Parathyroid adenoma (tissue), 2 donors: ENCODE measurements around the gene EPHB1.
"Not testable (repeated sequence)": the region's sequence is repeated elsewhere in the genome, so short reads cannot be mapped to it uniquely, and the experiment has no call there.

Source experiments
- H2AFZ ChIP-seq: fragments of 300-600 bp; sonication (generic); one replicate; pipeline ENCODE4 v1.7.0; 2017; ENCODE audit warnings: antibody characterized with exemption, mild to moderate bottlenecking
- H3K27ac ChIP-seq: fragments of 300-600 bp; sonication (generic); one replicate; pipeline ENCODE4 v1.7.0; 2017
- H3K27me3 ChIP-seq: fragments of 300-600 bp; sonication (generic); one replicate; pipeline ENCODE4 v1.7.0; 2017; ENCODE audit warnings: low read length; ENCODE audit not compliant: control insufficient read depth, insufficient read depth
- H3K36me3 ChIP-seq: fragments of 300-600 bp; sonication (generic); one replicate; pipeline ENCODE4 v1.7.0; 2017; ENCODE audit warnings: low read length; ENCODE audit not compliant: control insufficient read depth, insufficient read depth
- H3K4me1 ChIP-seq: fragments of 300-600 bp; sonication (generic); one replicate; pipeline ENCODE4 v1.7.0; 2017; ENCODE audit warnings: control low read depth
- H3K4me2 ChIP-seq: fragments of 300-600 bp; sonication (generic); one replicate; pipeline ENCODE4 v1.7.0; 2017; ENCODE audit warnings: low read length
- H3K4me3 ChIP-seq: fragments of 300-600 bp; sonication (generic); one replicate; pipeline ENCODE4 v1.7.0; 2017; ENCODE audit warnings: low read depth, low read length
- H3K79me2 ChIP-seq: fragments of 300-600 bp; sonication (generic); one replicate; pipeline ENCODE4 v1.7.0; 2017; ENCODE audit warnings: control low read depth
- H3K9ac ChIP-seq: fragments of 300-600 bp; sonication (generic); one replicate; pipeline ENCODE4 v1.7.0; 2017; ENCODE audit warnings: mild to moderate bottlenecking
- H3K9me3 ChIP-seq: fragments of 300-600 bp; sonication (generic); one replicate; pipeline ENCODE4 v1.7.0; 2017; ENCODE audit warnings: low read length; ENCODE audit not compliant: control insufficient read depth
- CTCF ChIP-seq: fragments of 300-600 bp; sonication (generic); IDR thresholded peaks from one replicate; pipeline ENCODE4 v1.7.0; 2017; ENCODE audit warnings: antibody characterized with exemption, mild to moderate bottlenecking
- donor health status: primary hyperparathyroidism.

The EPHB1 gene

GRCh38 chr3:135228201-135228600 lies 433.1 kb downstream of the EPHB1 start:
- TF ChIP-seq CTCF = no peak
- H3K27me3 ChIP-seq = no peaks in the 10 kb centered on the region
- H3K4me1 ChIP-seq = no peaks in the 10 kb centered on the region
- H3K9ac ChIP-seq = no peak overlapping the region
- H3K36me3 ChIP-seq = no peaks in the 10 kb centered on the region
- no peak overlapping the region for H2AFZ ChIP-seq
- no peak overlapping the region for H3K27ac ChIP-seq
- H3K79me2 ChIP-seq = no peaks in the 10 kb centered on the region
- H3K4me2 ChIP-seq = no peak overlapping the region
- H3K9me3 ChIP-seq = no peaks in the 10 kb centered on the region
- H3K4me3 ChIP-seq = no peak overlapping the region

- H3K27ac ChIP-seq = no peak overlapping the region
Observed at GRCh38 chr3:135229018-135229495, 434.0 kb downstream of the EPHB1 start.

GRCh38 chr3:135231737-135232136 lies 436.7 kb downstream of the EPHB1 start:
- H3K9me3 ChIP-seq = no peaks in the 10 kb centered on the region
- TF ChIP-seq CTCF = no peak
- H3K36me3 ChIP-seq = no peaks in the 10 kb centered on the region

More at GRCh38 chr3:135229018-135229495, 434.0 kb downstream of the EPHB1 start:
- Histone ChIP-seq H3K4me2 (no peak overlapping the region), H3K9me3 (no peaks in the 10 kb centered on the region), H2AFZ (no peak overlapping the region), H3K9ac (no peak overlapping the region), H3K27me3 (no peaks in the 10 kb centered on the region), H3K79me2 (no peaks in the 10 kb centered on the region), H3K4me3 (no peak overlapping the region), H3K4me1 (no peaks in the 10 kb centered on the region), H3K36me3 (no peaks in the 10 kb centered on the region)
- no peak for TF ChIP-seq CTCF

GRCh38 chr3:135232226-135232625 lies 437.2 kb downstream of the EPHB1 start:
- Histone ChIP-seq H2AFZ (no peak overlapping the region), H3K79me2 (no peaks in the 10 kb centered on the region), H3K36me3 (no peaks in the 10 kb centered on the region), H3K4me3 (no peak overlapping the region), H3K9ac (no peak overlapping the region), H3K4me1 (no peaks in the 10 kb centered on the region), H3K27ac (no peak overlapping the region), H3K27me3 (no peaks in the 10 kb centered on the region), H3K9me3 (no peaks in the 10 kb centered on the region), H3K4me2 (no peak overlapping the region)
- TF ChIP-seq CTCF = no peak

More at GRCh38 chr3:135231737-135232136, 436.7 kb downstream of the EPHB1 start:
- no peaks in the 10 kb centered on the region for H3K79me2 ChIP-seq
- H3K27ac ChIP-seq = no peak overlapping the region
- no peak overlapping the region for H3K9ac ChIP-seq
- H2AFZ ChIP-seq = no peak overlapping the region
- no peaks in the 10 kb centered on the region for H3K27me3 ChIP-seq
- no peaks in the 10 kb centered on the region for H3K4me1 ChIP-seq
- no peak overlapping the region for H3K4me2 ChIP-seq
- no peak overlapping the region for H3K4me3 ChIP-seq

GRCh38 chr3:135233476-135233875 lies 438.4 kb downstream of the EPHB1 start:
- not testable (repeated sequence) for H3K36me3 ChIP-seq, H2AFZ ChIP-seq, H3K4me2 ChIP-seq, H3K9ac ChIP-seq, H3K27me3 ChIP-seq, H3K4me3 ChIP-seq, H3K4me1 ChIP-seq, H3K9me3 ChIP-seq, H3K79me2 ChIP-seq, H3K27ac ChIP-seq
